Suprapubic skin (tissue), 4 donors: ENCODE data around the gene OR6F1. TPM values are rescaled to one million over a fixed set of nuclear protein-coding genes. Genes with fewer than 3 reads are reported as not detected.
"Not testable (repeated sequence)": the region's sequence is repeated elsewhere in the genome, so short reads cannot be mapped to it uniquely, and the experiment has no call there.

ENCODE experiments used
- DNase-seq, 2 donors: peaks; one replicate each; pipeline ENCODE4 v3.0.0-alpha.2; 2019; ENCODE audit warnings: low spot score in 2 of 2
- H3K27ac ChIP-seq: fragments of 200-600 bp; sonication (generic); one replicate; pipeline ENCODE4 v1.5.1; 2019
- H3K27me3 ChIP-seq: fragments of 200-600 bp; sonication (generic); one replicate; pipeline ENCODE4 v1.5.1; 2019
- H3K36me3 ChIP-seq: fragments of 200-600 bp; sonication (generic); one replicate; pipeline ENCODE4 v1.5.1; 2019
- H3K4me1 ChIP-seq: fragments of 200-600 bp; sonication (generic); one replicate; pipeline ENCODE4 v1.5.1; 2019
- H3K4me3 ChIP-seq: fragments of 200-600 bp; sonication (generic); one replicate; pipeline ENCODE4 v1.5.1; 2019; ENCODE audit warnings: mild to moderate bottlenecking
- H3K9me3 ChIP-seq: fragments of 200-600 bp; sonication (generic); one replicate; pipeline ENCODE4 v1.5.1; 2019
- CTCF ChIP-seq, 2 donors: fragments of 200-600 bp in 1 of 2; fragments of 450-650 bp in 1 of 2; sonication (generic) in 1 of 2; IDR thresholded peaks; one replicate each; pipeline ENCODE4 v1.5.1; 2016 to 2019; ENCODE audit warnings: antibody characterized with exemption in 2 of 2, mild to moderate bottlenecking in 1 of 2, moderate library complexity in 1 of 2
- EP300 ChIP-seq: sonication (generic); formaldehyde crosslinking; IDR thresholded peaks from one replicate; pipeline ENCODE4 v1.6.1; 2017; ENCODE audit warnings: antibody characterized with exemption
- POLR2A ChIP-seq, 2 donors: fragments of 450-650 bp; IDR thresholded peaks; one replicate each; pipeline ENCODE4 v1.6.1; 2017; ENCODE audit warnings: antibody characterized with exemption in 2 of 2, mild to moderate bottlenecking in 2 of 2, moderate library complexity in 2 of 2
- POLR2AphosphoS5 ChIP-seq, 3 donors: sonication (generic); formaldehyde crosslinking; IDR thresholded peaks; one replicate each; pipeline ENCODE4 v1.6.1; 2017; ENCODE audit warnings: antibody characterized with exemption in 3 of 3
- WGBS: methylation state at CpG from one replicate; pipeline ENCODE4 v1.1.5; 2018; 5-methylcytosine and 5-hydroxymethylcytosine counted together
- total RNA-seq, 4 donors: library from RNA; depleted of rRNA; stranded (reverse); fragments of >200 nt; gene quantifications; one replicate each; pipeline ENCODE4 v1.1.0, GENCODE V29; 2016

Gene OR6F1
- total RNA-seq: not detected

DNA sequence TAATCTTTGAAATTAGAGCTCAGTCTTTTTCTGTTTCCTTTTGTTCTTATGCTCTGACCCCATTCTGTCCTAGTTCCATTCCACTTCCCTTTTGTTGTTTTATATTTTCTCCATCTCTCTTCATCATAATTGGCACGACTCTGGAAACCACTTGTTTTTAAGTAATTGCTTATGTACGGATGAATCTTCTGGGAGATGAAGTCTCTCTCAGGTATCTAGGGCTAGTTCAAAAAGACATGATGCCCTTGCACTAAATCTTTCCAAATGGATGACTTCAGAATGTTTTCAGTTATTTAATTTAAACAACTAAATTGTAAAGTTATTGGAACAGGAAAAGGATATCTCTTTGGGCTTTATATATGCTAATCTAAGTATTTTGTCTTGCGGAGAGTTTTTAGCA, at the start of gene OR6F1:
Gene OR6F1 (minus strand): TSS at position 101 of the 400 bp plus-strand sequence. CDS start 3,891 bp downstream, outside the sequence.
- no peak for DNase-seq
- no peak within 1 kb of the TSS for H3K4me3 ChIP-seq
- peaks cover 7% of the 10 kb centered on the region for H3K9me3 ChIP-seq
- 85% methylated on average over 3 of the region's 3 CpGs for WGBS
- no peaks in the 10 kb centered on the region for H3K36me3 ChIP-seq
- H3K27ac ChIP-seq: no peak within 1 kb of the TSS
- TF ChIP-seq POLR2A (IDR thresholded peaks at IDR 0.05) (no peak), CTCF (IDR thresholded peaks at IDR 0.05) (no peak), POLR2AphosphoS5 (IDR thresholded peaks at IDR 0.05) (no peak), EP300 (no peak)
- no peaks in the 10 kb centered on the region for H3K27me3 ChIP-seq
- H3K4me1 ChIP-seq: no peaks in the 10 kb centered on the region

DNA sequence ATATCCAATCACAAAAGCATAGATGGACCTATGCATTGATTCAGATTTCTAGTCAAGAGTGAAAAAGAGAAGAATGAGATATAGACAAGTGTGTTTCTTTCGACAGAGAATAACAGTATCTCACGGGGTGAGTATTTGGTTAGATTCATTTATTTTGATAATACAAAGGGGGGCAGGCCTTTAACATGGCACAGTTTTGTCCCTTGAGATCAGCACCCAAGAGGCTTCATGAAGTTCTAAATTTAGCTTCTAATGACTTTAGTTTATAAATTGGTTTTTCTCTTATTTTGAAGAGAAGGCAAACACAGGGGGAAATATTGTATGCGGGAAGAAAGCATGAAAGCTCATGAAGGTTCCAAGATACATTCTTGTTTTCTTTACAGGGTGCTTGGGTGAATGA, 44.0 kb upstream of the OR6F1 start, which contains the start of gene OR1C1:
Gene OR1C1 (minus strand): TSS at position 101 of the 400 bp plus-strand sequence. CDS start 2,150 bp downstream, outside the sequence.
- Histone ChIP-seq H3K27ac (no peak within 1 kb of the TSS), H3K4me3 (no peak within 1 kb of the TSS), H3K27me3 (no peaks in the 10 kb centered on the region), H3K4me1 (no peaks in the 10 kb centered on the region), H3K36me3 (no peaks in the 10 kb centered on the region), H3K9me3 (no peaks in the 10 kb centered on the region)
- DNase-seq: no peak
- TF ChIP-seq POLR2AphosphoS5 (IDR thresholded peaks at IDR 0.05): no peak
- TF ChIP-seq CTCF (IDR thresholded peaks at IDR 0.05): no peak
- TF ChIP-seq EP300: no peak
- no peak for TF ChIP-seq POLR2A (IDR thresholded peaks at IDR 0.05)
- WGBS: 93% methylated on average over 3 of the region's 3 CpGs

- H3K9me3 ChIP-seq: peaks cover 12% of the 10 kb centered on the region
- H3K4me3 ChIP-seq, H3K27ac ChIP-seq, DNase-seq, H3K27me3 ChIP-seq, H3K4me1 ChIP-seq, H3K36me3 ChIP-seq: not testable (repeated sequence)
- 97% methylated on average over 1 of the region's 1 CpG for WGBS
These were observed 37.9 kb upstream of the OR6F1 start for GRCh38 chr1:247754311-247754710.

DNA sequence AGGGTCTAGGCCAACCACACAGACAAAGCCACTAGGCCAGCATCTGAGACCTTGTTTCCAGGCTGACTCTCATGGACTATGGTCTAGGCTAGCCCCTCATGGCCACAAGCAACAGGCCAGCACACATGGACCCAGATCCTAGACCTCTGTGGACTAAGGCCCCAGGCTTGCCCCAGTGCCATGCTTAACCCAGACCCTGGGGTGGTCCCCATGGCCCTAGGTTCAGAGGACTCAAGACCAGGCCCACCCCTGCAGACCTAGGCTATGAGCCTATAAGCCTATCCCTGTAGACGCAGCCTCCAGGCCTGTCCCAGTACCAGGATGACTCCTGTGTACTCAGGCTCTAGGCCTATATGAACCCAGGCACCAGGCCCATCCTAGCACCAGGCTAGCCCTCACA, 33.4 kb upstream of the OR6F1 start:
- Histone ChIP-seq H3K4me1 (no peaks in the 10 kb centered on the region), H3K4me3 (no peak overlapping the region), H3K27me3 (no peaks in the 10 kb centered on the region), H3K9me3 (peaks cover 22% of the 10 kb centered on the region), H3K27ac (no peak overlapping the region), H3K36me3 (no peaks in the 10 kb centered on the region)
- no CpG with 5 or more reads among the region's 1 CpG for WGBS
- no peak for DNase-seq
- TF ChIP-seq EP300: no peak
- no peak for TF ChIP-seq POLR2AphosphoS5 (IDR thresholded peaks at IDR 0.05)
- TF ChIP-seq POLR2A (IDR thresholded peaks at IDR 0.05): no peak
- no peak for TF ChIP-seq CTCF (IDR thresholded peaks at IDR 0.05)

GRCh38 chr1:247748041-247748440, 31.6 kb upstream of the OR6F1 start, which contains the start of gene OR14A2:
TSS of gene OR14A2 (minus strand) at chr1:247748141.
- WGBS: 90% methylated on average over 2 of the region's 2 CpGs
- TF ChIP-seq CTCF (IDR thresholded peaks at IDR 0.05): no peak
- no peak for TF ChIP-seq POLR2AphosphoS5 (IDR thresholded peaks at IDR 0.05)
- TF ChIP-seq EP300: no peak
- TF ChIP-seq POLR2A (IDR thresholded peaks at IDR 0.05): no peak

DNA sequence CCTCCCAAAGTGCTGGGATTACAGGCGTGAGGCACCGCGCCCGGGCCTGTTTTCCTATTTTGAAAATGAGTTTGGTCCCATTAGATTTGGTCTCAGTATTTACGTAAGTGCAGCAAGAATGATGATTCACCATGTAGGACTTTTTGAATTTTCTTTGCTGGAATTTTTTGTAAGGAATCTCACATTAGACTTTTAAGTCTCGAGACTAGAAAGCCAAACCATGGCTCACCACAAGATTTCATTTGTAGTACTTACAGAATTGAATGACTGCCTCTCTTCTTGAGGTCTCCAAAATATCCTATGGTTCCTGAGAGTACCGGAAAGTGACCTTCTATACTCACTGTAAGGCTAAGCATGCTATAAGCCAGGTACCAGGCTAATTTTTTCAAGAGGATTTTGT, 31.2 kb upstream of the OR6F1 start:
- DNase-seq: no peak
- Histone ChIP-seq H3K9me3 (peaks cover 22% of the 10 kb centered on the region), H3K27ac (no peak overlapping the region), H3K27me3 (no peaks in the 10 kb centered on the region), H3K36me3 (no peaks in the 10 kb centered on the region), H3K4me1 (no peaks in the 10 kb centered on the region), H3K4me3 (no peak overlapping the region)
- no peak for TF ChIP-seq POLR2AphosphoS5 (IDR thresholded peaks at IDR 0.05)
- no peak for TF ChIP-seq CTCF (IDR thresholded peaks at IDR 0.05)
- no peak for TF ChIP-seq EP300
- no peak for TF ChIP-seq POLR2A (IDR thresholded peaks at IDR 0.05)
- 93% methylated on average over 7 of the region's 7 CpGs for WGBS

More at GRCh38 chr1:247748041-247748440, 31.6 kb upstream of the OR6F1 start, which contains the start of gene OR14A2:
- Histone ChIP-seq H3K4me3 (no peak within 1 kb of the TSS), H3K9me3 (peaks cover 22% of the 10 kb centered on the region), H3K27ac (no peak within 1 kb of the TSS), H3K4me1 (no peaks in the 10 kb centered on the region), H3K27me3 (no peaks in the 10 kb centered on the region), H3K36me3 (no peaks in the 10 kb centered on the region)
- DNase-seq: no peak
